SH-SY5Y (cell line): ENCODE measurements around the gene CCL25.

Source experiments
- GATA2 ChIP-seq: IDR thresholded peaks from 2 replicates; pipeline ENCODE4 v1.6.1; 2011; ENCODE audit warnings: mild to moderate bottlenecking, low read depth, low read length
- GATA3 ChIP-seq: IDR thresholded peaks from 2 replicates; pipeline ENCODE4 v1.6.1; 2011; ENCODE audit warnings: low read depth, mild to moderate bottlenecking, low read length, moderate library complexity

CCL25 gene

GRCh38 chr19:8038815-8039214, 13.7 kb upstream of the CCL25 start:
- TF ChIP-seq GATA2: no peak
- TF ChIP-seq GATA3: no peak

GRCh38 chr19:8039231-8039630, 13.3 kb upstream of the CCL25 start:
- no peak for TF ChIP-seq GATA3

GRCh38 chr19:8041531-8041931, 11.0 kb upstream of the CCL25 start:
- TF ChIP-seq GATA3: no peak
- no peak for TF ChIP-seq GATA2

- no peak for TF ChIP-seq GATA3
- TF ChIP-seq GATA2: no peak
These were observed 9.7 kb upstream of the CCL25 start for GRCh38 chr19:8042900-8043299.

DNA sequence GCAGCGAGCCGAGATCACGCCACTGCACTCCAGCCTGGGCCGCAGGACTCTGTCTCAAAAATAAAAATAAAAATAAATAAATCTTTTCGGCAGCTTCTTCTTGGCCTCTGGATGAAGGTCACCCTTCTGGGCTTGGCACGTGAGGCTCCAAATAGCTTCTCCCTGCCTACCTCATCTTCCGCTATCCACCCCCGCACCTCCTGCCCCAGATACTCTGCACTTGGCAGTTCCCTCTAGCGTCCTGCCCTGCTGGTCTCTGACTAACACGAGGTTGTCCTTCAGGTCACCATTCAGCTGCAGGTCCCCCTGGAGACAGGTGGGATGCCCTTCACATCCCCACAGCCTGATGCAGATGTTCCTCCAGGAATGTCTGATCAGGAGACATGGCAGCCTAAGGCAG, 8.5 kb upstream of the CCL25 start:
- no peak for TF ChIP-seq GATA3
- TF ChIP-seq GATA2: no peak

DNA sequence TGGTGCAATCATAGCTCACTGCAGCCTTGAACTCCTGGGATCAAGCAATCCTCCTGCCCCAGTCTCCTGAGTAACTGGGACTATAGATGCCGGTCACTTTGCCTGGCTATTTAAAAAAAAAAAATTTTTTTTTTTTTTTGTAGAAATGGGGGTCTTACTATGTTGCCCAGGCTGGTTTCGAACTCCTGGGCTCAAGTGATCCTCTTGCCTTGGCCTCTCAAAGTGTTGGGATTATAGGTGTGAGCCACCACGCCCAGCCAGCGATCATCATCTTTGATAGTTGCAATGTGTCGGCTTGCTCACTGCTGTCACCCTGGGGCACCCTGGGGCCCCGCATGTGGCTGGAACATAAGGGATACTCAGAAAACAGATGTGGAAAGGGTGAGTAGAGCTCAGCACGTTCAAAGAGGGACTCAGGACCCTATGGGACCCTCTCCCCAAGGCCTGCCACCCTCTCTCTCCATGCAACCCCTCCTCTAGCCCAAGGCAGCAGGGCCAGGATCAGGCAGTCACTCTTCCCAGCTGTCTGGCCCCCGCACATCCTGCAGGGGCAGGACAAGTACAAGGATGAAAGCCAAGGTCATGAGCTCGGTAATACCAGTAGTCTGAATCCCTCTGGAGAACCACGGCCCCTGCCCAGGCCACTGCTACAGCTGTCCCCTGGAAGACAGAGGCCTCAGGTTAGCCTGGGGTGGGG, 6.5 kb upstream of the CCL25 start:
- no peak for TF ChIP-seq GATA3
- TF ChIP-seq GATA2: no peak

GRCh38 chr19:8046569-8047165, 5.9 kb upstream of the CCL25 start:
- no peak for TF ChIP-seq GATA2
- TF ChIP-seq GATA3: no peak

DNA sequence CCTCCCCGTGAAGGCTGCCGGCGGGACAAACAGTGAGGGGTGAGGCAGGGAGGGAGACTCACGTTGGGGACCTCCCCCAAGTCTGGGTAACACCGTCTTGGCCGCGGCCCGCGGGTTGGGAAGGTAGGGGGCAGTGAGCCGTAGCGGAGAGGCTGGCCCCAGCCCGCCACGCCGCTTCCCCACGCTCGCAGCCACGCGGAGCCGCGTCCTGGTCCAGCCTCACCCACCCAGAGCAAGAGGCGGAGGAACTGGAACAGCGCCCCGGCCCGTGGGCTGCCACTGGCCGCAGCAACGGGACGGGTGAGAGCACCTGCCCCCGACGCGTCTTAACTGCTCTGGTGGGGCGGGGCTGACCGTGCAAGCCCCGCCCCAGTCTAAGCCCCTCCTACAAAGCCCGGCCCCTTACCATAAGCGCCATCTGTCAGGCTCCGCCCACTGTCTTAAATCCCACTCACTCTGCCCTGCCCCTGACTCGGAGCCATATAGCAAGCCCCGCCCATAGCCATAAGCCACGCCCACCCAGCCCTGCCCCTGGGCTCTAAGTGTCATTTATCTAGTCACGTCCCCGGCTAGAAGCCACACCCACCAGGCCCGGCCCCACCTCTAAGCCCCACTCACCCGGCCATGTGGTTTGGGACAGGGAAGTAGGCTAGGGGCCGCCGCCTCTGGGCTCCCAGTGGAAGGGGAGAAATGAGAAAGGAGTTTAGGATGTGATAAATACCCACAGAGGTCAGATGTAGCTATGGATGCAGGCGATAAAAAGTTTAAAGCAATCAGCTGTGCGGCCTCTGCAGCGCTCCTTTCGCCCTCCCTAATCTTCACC, 2.1 kb upstream of the CCL25 start:
- TF ChIP-seq GATA2: no peak
- no peak for TF ChIP-seq GATA3

DNA sequence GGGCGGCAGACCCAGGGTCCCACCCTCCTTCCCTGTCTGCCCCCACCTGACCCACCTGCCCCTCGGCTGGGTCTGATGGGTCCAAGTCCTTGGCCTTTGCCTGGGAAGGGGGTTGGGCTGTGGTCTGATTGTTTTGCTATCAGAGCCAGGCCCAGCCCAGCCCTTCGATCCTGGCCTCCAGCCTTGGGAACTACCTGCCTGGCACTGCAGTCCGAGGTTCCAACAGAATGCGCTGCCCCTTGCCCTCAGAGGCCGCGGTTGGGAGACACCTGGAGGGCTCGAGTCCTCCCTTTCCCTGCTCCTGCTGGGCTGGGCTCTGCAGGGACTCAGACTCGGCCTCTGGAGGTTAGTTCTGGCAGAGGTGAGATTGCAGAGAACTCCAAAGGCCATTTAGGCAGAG, 1.6 kb downstream of the CCL25 start:
- TF ChIP-seq GATA2 (no peak), GATA3 (no peak)

GRCh38 chr19:8056533-8056932, 4.0 kb downstream of the CCL25 start:
- TF ChIP-seq GATA3 (no peak), GATA2 (no peak)

DNA sequence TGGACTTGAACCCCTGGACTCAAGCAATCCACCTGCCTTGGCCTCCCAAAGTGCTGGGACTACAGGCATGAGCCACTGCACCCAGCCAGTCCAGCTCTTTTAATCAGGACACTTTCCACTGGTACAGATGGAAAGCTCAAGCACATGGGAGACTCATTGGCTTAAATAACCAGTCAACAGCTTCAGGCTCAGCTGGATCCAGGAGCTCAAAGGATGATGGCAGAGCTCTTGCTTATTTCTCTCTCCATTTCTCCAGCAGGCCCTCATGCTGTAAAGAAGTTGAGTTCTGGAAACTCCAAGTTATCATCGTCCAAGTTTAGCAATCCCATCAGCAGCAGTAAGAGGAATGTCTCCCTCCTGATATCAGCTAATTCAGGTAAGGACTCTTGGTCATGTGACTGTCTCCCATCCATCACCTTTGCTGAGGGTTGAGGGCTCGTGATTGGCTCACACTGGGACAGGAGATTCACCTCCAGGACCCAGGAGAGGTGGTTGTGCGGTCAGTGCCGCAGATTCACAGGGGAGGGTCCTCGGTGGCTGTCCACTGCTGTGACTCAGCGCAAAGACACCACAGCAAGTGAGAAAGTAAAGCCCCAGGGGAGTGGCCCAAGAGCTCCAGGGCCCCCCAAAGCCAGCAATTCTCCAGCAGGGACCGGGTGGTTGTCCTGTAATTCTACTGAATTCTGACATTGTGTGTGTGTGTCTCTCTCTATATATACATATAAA, 5.1 kb downstream of the CCL25 start:
- TF ChIP-seq GATA2 (no peak), GATA3 (no peak)

DNA sequence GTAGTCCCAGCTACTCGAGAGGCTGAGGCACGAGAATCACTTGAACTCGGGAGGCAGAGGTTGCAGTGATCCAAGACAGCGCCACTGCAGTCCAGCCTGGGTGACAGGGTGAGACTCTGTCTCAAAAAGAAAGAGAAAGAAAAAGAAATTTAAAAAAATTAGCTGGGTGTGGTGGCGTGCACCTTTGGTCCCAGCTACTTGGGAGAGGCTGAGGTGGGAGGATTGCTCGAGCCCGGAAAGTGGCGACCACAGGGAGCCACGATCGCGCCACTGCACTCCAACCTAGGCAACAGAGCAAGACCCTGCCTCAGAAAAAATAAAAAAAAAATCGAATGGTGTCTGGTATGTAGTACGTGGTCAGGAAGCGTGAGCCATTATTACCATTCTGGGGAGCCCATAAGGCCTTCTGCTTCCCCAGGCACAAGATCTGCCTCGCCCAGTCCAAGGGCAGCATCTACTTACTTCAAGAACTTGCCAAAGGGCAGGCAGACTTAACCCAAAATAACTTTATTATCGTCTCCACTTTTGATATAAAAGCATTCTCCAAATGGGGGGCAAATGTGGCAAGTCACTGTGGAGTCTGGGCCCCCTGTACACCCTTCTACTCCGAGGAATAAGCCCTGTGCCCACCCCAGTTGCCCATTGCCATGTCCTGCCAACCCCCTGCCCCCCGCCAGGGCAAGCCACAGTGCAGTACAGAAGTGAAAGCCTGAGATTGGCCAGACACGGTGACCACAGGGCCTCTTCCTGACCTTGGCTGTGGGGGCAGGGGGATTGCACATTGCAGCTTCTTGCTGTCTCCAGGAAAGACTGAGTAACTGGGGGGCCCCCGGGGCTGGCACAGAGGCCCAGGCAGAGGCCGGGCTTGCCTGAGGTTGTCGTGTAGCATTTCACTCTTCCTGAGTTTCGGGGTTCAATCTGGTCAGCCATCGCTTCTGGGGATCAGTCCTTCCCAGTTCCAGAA, 12.6 kb downstream of the CCL25 start:
- TF ChIP-seq GATA3 (no peak), GATA2 (no peak)

GRCh38 chr19:8065875-8066261, 13.3 kb downstream of the CCL25 start:
- TF ChIP-seq GATA3 (no peak), GATA2 (no peak)
